ENCODE data around the gene SGCG.

GRCh38 chr13:23267571-23267970 lies 86.8 kb downstream of the SGCG start:
- no peak for TF ChIP-seq CTCF (conservative IDR thresholded peaks at IDR 0.05; ENCODE audit: low read length)
- no peak for TF ChIP-seq EZH2phosphoT487 (IDR thresholded peaks at IDR 0.05; ENCODE audit: borderline replicate concordance, low read depth, low read length)
